HCT116 (cell line): ENCODE data around the gene VMP1.

ENCODE experiments used
- POLR2A ChIP-seq: IDR thresholded peaks from 2 replicates; pipeline ENCODE4 v1.7.0; 2011; ENCODE audit warnings: borderline replicate concordance; ENCODE audit not compliant: insufficient read depth, insufficient read length; ENCODE audit errors: extremely low read depth
- RAD21 ChIP-seq: IDR thresholded peaks from 2 replicates; pipeline ENCODE4 v1.6.1; 2012; ENCODE audit warnings: low read depth, mild to moderate bottlenecking
- TF ChIP-seq, protein P1 (sequence below), 3 experiments: fragments of 200-600 bp in 1 of 3; sonication (generic) in 1 of 3; IDR thresholded peaks in 2 of 3; conservative IDR thresholded peaks in 1 of 3; 2 replicates each; pipeline ENCODE4 v1.5.1; 2012 to 2017; ENCODE audit warnings: low read depth in 2 of 3, low read length in 2 of 3, antibody characterized with exemption in 1 of 3, borderline replicate concordance in 1 of 3, control low read depth in 1 of 3, mild to moderate bottlenecking in 1 of 3, mixed read lengths in 1 of 3, mixed run types in 1 of 3, moderate library complexity in 1 of 3; ENCODE audit not compliant: insufficient read depth in 1 of 3

DNA sequence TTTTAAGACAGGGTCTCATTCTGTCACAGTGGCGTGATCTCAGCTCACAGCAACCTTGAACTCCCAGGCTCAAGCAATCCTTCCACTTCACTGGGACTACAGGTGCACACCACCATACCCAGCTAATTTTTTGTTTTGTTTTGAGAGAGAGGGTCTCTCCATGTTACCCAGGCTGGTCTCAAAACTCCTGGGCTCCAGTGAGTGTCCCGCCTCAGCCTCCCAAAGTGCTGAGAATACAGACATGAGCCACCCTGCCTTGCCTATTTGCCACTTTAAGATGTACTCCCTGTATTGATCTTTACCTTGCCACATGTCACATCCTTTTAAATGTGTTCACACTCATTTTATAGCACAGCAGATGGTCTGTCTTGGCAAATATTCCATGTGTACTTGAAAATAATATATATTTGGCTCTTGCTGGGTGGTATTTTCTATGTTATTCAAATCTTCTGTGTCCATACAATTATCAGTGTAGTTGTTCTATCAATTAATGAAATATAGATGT lies 50.5 kb downstream of the VMP1 start:
- TF ChIP-seq, protein P1, sequence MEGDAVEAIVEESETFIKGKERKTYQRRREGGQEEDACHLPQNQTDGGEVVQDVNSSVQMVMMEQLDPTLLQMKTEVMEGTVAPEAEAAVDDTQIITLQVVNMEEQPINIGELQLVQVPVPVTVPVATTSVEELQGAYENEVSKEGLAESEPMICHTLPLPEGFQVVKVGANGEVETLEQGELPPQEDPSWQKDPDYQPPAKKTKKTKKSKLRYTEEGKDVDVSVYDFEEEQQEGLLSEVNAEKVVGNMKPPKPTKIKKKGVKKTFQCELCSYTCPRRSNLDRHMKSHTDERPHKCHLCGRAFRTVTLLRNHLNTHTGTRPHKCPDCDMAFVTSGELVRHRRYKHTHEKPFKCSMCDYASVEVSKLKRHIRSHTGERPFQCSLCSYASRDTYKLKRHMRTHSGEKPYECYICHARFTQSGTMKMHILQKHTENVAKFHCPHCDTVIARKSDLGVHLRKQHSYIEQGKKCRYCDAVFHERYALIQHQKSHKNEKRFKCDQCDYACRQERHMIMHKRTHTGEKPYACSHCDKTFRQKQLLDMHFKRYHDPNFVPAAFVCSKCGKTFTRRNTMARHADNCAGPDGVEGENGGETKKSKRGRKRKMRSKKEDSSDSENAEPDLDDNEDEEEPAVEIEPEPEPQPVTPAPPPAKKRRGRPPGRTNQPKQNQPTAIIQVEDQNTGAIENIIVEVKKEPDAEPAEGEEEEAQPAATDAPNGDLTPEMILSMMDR (IDR thresholded peaks at IDR 0.05 in 2 of 3, conservative IDR thresholded peaks at IDR 0.05 in 1 of 3; ENCODE audit: borderline replicate concordance in 1 of 3, insufficient read depth in 1 of 3, low read depth in 2 of 3, low read length in 2 of 3): no peak
- TF ChIP-seq RAD21 (no peak), POLR2A (no peak)
